HepG2 (cell line): ENCODE measurements around the gene SLC35E4. TPM values are rescaled to one million over a fixed set of nuclear protein-coding genes. Genes with fewer than 3 reads are reported as not detected.

ENCODE experiments used
- FOXP1 ChIP-seq, 2 experiments: fragments of 450-650 bp in 1 of 2; IDR thresholded peaks; 2 replicates each; pipeline ENCODE4 v1.6.1; 2017 to 2018; ENCODE audit warnings: antibody characterized with exemption in 1 of 2
- HOXA7 ChIP-seq: sonication (generic); formaldehyde crosslinking; IDR thresholded peaks from 2 replicates; pipeline ENCODE4 v1.8.1; 2022; ENCODE audit warnings: mild to moderate bottlenecking, missing genetic modification reagents, moderate library complexity
- MEIS1 ChIP-seq: sonication (generic); formaldehyde crosslinking; IDR thresholded peaks from 2 replicates; pipeline ENCODE4 v1.9.0; 2021; ENCODE audit warnings: mild to moderate bottlenecking, missing genetic modification reagents, moderate library complexity, borderline replicate concordance
- MTERF4 ChIP-seq: sonication (generic); formaldehyde crosslinking; IDR thresholded peaks from 2 replicates; pipeline ENCODE4 v1.8.0; 2023; ENCODE audit warnings: mild to moderate bottlenecking, missing genetic modification reagents
- MXD3 ChIP-seq: IDR thresholded peaks from 2 replicates; pipeline ENCODE4 v1.6.1; 2016; ENCODE audit warnings: mild to moderate bottlenecking, missing biosample characterization, missing genetic modification reagents
- SP1 ChIP-seq, 2 experiments: fragments of 450-650 bp in 1 of 2; sonication (generic) in 1 of 2; formaldehyde crosslinking in 1 of 2; IDR thresholded peaks; 2 replicates each; pipeline versions ENCODE4 v1.4.0 to v1.6.1; 2016 to 2020; ENCODE audit warnings: missing genetic modification reagents in 1 of 2
- TAF1 ChIP-seq: sonication (generic); formaldehyde crosslinking; IDR thresholded peaks from 2 replicates; pipeline ENCODE4 v1.4.0; 2020; ENCODE audit warnings: missing genetic modification reagents
- ZFP82 ChIP-seq: sonication (generic); formaldehyde crosslinking; IDR thresholded peaks from 2 replicates; pipeline ENCODE4 v1.5.1; 2020; ENCODE audit warnings: mild to moderate bottlenecking, missing genetic modification reagents, borderline replicate concordance
- ZNF329 ChIP-seq: sonication (generic); formaldehyde crosslinking; IDR thresholded peaks from 2 replicates; pipeline ENCODE4 v1.9.0; 2021; ENCODE audit warnings: low read depth, mild to moderate bottlenecking, missing genetic modification reagents
- ZNF333 ChIP-seq: sonication (generic); formaldehyde crosslinking; IDR thresholded peaks from 2 replicates; pipeline ENCODE4 v1.4.0; 2020; ENCODE audit warnings: mild to moderate bottlenecking, missing genetic modification reagents, borderline replicate concordance
- ZNF770 ChIP-seq: sonication (generic); formaldehyde crosslinking; IDR thresholded peaks from 2 replicates; pipeline ENCODE4 v1.5.0; 2020; ENCODE audit warnings: mild to moderate bottlenecking, missing genetic modification reagents
- ZNF784 ChIP-seq: sonication (generic); formaldehyde crosslinking; IDR thresholded peaks from 2 replicates; pipeline ENCODE4 v1.5.1; 2020; ENCODE audit warnings: missing genetic modification reagents, mild to moderate bottlenecking, borderline replicate concordance
- ZSCAN31 ChIP-seq: sonication (generic); formaldehyde crosslinking; IDR thresholded peaks from 2 replicates; pipeline ENCODE4 v1.5.0; 2020; ENCODE audit warnings: low read depth, mild to moderate bottlenecking, missing genetic modification reagents
- polyA plus RNA-seq, 8 experiments: library from polyadenylated mRNA; depleted of rRNA in 3 of 8; stranded (reverse) in 7 of 8; unstranded in 1 of 8; fragments of >200 nt; fragmentation: Illumina TruSeq in 4 of 8; extraction: Trizol in 4 of 8; gene quantifications; 2 replicates each; pipeline versions ENCODE4 v1.2.1 to v1.2.3, GENCODE V29; 2011 to 2016; ENCODE audit warnings: low read depth in 4 of 8, missing spikeins in 1 of 8, mixed read lengths in 1 of 8; ENCODE audit not compliant: insufficient read depth in 1 of 8
- total RNA-seq, 5 experiments: library from RNA; depleted of rRNA; stranded (reverse); fragments of >200 nt; fragmentation: Illumina TruSeq; extraction: Trizol; gene quantifications; 2 replicates each; pipeline ENCODE4 v1.2.3, GENCODE V29; 2016; ENCODE audit warnings: low read depth in 1 of 5

The SLC35E4 gene
- total and polyA plus RNA-seq, 2 of the 13 experiments (the other 11 are each of a cell fraction or from before 2014, with no cell fraction given), result 0.07 to 0.15 TPM

- no peak for TF ChIP-seq ZNF770 (CRISPR knock-in tag)
- TF ChIP-seq ZNF329 (CRISPR knock-in tag), result no peak
- TF ChIP-seq SP1 (IDR thresholded peaks at IDR 0.05), result no peak
- TF ChIP-seq SP1 (CRISPR knock-in tag; IDR thresholded peaks at IDR 0.05), result no peak
- TF ChIP-seq HOXA7 (CRISPR knock-in tag), result no peak
- TF ChIP-seq ZSCAN31 (CRISPR knock-in tag), result no peak
- TF ChIP-seq ZNF333, result no peak
- no peak for TF ChIP-seq MXD3 (CRISPR knock-in tag)
- no peak for TF ChIP-seq ZFP82 (CRISPR knock-in tag)
- TF ChIP-seq ZNF784, result no peak
- TF ChIP-seq FOXP1 (IDR thresholded peaks at IDR 0.05), result no peak
- no peak for TF ChIP-seq FOXP1 (CRISPR knock-in tag; IDR thresholded peaks at IDR 0.05)
- TF ChIP-seq MEIS1 (CRISPR knock-in tag), result no peak
- TF ChIP-seq TAF1 (CRISPR knock-in tag), result no peak
- no peak for TF ChIP-seq MTERF4 (CRISPR knock-in tag)
Observed at GRCh38 chr22:30610299-30610698, 25.3 kb upstream of the SLC35E4 start (continued).
